HG03520 (cell line): Measurements from ENCODE around the gene TERB1.
"Not testable (repeated sequence)": the region's sequence is repeated elsewhere in the genome, so short reads cannot be mapped to it uniquely, and the experiment has no call there.

Source experiments
- ATAC-seq: cut with Tn5 transposase; IDR thresholded peaks from one replicate; pipeline ENCODE4 v1.9.1; 2021; ENCODE audit warnings: mild to moderate bottlenecking, moderate library complexity; ENCODE audit not compliant: unreplicated experiment

Gene TERB1

DNA sequence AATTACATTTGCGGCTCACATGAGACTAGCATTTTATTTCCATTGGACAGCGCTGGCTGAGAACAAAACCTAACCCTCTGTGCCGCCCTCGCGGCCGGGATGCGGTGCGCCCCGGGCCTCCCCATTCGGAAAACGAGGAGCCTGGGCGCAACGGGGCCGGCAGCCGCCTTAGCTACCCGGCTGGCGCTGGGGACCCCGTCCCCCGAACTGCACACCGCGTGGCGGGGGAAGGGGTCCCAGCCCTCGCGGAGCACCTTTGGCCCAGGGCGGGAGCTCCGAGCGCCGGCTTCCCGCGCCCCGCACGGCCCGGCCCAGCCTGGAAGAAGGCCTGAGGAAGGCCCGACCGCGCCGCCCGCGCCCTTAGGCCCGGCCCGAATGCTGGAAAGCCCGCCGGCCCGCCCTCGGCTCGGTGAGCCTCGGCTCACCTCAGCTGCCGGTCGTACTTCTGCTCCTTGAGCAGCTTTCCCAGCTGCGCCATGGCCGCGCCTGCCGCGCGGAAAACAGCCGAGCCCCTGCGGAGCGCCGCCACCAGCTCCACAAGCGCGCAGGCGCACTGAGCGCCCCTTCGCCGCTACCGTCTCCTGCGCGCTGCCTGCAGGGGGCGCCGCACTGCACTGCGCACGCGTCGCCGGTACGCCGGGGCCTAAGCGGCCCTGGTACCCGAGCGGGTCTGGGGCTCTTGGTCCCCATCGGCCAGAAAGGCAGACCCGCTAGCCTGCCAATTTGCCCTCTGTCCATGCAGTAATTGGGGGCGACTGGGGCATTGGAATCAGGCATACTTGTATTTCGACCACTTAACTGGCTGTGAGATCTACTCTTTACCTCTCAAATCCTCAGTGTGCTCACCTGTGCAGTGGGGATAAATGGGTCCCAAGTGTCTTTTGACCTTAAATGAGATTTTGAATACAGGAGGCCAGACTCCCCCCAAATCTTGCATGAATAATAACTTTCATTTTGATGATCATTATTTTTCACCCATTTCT, 29.3 kb upstream of the TERB1 start, which contains the start of gene NAE1:
NAE1 (minus strand) TSS at position 555 of the 983 bp plus-strand sequence; CDS start at position 478, 77 bp downstream.
- peak; percentile 89 for ATAC-seq

DNA sequence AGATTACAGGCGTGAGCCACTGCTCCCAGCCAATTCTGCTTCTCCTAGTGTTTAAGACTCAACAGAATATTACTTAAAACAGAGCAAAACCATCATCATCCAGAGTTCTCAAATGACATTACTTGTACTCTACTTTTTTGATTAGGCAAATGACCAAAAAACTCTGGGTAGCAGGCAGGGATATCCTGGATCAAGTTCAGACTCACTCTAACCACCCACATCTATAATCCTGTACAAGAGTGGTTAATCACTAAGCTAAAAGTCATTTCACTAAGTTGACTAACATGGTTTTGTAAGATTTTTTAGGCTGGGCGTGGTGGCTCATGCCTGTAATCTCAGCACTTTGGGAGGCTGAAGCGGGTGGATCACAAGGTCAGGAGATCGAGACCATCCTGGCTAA, 22.6 kb upstream of the TERB1 start:
- no peak for ATAC-seq

DNA sequence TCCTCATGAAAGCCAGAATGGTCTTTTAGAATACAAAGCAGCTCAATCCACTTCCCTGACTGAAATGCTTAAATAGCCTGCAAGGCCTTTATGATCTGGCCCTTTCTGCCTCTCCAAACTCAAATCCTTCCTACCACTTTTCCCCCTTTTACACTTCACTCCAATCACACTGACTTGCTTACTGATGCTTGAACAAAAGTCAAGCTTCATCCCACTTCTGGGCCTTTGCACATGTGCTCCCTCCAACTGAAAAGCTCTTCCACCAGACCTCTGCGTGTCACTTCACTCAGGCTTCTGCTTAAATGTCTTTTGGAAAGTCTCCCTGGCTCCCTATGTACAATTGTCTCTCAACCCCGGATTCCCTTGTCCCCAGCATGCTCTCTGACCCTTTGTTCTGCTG, 13.3 kb upstream of the TERB1 start:
- no peak for ATAC-seq

DNA sequence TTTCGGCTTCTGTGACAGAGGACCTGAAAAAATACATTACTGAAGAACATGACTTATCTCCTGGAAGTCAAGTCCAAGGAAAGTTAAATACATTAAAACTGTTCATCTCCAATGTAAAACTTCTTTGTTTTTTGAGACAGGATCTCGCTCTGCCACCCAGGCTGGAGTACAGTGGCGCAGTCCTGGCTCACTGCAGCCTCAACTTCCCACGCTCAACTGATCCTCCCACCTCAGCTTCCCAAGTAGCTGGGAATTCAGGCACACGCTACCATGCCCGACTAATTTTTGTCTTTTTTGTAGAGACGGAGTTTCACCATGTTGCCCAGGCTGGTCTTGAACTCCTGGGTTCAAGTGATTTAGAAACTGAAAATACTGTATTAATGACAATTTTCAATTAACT, 9.7 kb upstream of the TERB1 start:
- no peak for ATAC-seq

DNA sequence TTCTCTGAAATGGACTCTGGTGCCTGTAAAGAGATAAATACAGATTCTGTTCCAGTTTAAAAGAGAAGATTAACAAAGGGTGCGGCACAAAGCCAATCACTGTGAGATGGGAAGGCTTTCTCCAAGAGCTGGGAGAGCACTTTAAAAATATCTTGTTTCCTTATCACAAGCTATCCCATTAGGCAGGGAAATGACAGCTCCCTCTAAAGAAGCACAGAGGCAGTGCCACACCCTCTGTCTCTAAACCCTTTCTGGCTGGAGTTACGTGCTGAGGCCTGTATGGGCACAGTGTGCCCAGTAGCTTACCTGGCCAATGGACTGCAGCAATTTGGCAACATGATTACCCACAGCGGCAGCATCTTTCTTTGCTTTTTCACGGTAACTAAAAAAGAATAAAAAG, 9.0 kb upstream of the TERB1 start:
- no peak for ATAC-seq

DNA sequence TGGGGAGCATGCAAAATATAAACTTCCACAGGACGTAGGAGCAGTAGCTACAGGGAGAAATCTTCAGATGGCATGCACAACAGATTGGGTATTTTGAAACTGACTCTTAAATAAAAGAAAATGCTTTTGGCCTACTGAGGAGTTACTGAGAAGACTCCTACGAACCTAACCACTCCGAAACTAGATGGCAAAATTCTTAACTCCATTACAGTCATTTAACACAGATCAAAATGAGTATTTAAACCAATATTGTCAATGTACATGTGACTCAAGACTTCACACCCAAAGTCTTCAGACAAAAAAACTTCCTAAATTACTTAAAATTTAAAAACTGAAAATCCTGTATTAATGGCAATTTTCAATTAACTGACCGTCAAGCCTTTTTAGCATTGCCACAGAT, 8.4 kb upstream of the TERB1 start:
- no peak for ATAC-seq

DNA sequence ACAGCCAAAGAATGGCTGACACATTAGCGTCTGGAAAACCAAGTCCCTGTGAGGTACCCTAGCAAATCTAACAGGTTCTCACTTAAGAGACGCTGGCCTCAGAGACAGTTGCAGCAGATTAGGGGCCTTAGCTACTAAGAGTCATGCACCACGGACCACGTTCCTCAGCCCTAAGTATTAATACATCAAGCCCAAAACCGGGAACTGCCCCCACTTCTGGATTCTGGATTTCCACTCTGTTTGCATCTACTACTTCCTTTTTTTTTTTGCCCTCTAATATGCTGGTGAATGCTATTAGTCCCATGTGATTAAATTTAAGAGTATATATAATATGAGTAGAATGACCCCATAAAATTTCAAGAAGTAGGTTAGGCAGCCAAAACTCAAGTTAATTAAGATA, 775 bp upstream of the TERB1 start:
- ATAC-seq: no peak

DNA sequence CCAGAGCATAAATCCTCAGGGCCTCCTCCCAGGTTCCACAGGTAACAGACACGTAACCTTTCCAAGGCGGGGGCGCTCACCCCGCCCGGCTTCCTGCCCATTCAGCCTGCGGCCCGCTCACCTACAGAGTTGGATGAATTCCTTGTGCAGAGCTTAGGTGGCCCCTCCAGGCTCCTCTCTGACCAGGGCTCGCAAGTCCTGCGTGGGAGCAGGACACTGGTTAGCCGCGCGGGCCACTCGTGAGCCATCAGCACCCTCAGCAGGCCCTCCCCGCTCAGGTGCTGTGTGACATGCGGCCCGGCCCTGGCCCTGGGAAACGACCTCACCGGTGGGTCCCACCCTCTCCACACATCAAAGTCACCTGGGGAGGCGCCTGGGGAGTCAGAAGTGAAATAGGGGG, 528 bp downstream of the TERB1 start:
- ATAC-seq: no peak

DNA sequence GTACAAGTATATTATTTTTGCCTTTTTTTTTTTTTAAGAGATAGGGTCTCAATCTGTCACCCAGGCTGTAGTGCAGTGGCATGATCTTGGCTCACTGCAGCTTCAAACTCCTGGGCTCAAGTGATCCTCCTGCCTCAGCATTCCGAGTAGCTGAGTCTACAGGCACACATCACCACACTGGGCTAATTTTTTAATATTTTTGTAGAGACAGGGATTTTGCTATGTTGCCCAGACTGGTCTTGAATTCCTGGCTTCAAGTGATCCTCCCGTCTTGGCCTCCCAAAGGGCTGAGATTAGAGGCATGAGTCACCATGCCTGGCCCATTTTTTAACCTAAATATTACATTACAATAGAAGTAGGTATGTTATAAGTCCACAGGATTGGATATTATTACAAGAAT, 3.2 kb downstream of the TERB1 start:
- no peak for ATAC-seq

DNA sequence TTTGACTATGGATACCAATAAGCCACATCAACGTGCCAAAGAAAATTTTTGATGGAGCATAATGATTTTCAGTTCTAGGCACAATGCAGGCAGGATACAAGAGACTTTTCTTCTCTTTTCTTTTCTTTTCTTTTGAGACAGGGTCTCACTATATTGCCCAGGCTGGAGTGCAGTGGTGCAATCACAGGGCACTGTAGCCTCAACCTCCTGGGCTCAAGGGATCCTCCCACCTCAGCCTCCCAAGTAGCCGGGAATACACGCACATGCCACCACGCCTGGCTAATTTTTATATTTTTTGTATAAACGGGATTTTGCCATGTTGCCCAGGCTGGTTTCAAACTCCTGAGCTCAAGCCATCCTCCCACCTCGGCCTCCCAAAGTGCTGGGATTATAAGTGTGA, 7.4 kb downstream of the TERB1 start:
- ATAC-seq: not testable (repeated sequence)

DNA sequence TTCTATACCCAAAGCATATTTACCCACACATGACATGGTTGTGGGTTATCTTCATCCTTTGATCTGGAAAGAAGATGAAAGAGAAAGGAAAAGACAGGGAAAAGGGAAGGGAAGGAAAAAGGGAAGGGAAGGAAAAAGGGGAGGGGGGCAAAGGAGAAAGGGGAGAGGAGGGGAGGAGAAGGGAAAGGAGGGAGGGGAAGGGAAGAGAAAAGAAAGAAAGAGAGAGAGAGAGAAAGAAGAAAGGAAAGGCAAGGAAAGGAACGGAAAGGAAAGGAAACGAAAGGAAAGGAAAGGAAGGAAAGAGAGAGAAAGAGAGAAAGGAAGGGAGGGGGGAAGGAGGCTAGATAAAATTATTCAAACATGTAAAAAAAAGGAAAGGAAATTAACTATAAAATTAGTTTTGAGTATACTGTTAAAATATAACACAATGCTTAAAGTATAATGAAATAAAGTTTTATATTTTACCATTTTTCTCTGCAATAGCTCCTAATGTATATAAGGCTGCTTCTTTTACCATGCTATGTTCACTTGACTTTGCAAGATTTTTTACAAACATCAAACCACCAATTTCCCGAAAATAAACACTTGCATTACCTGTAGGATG, 11.2 kb downstream of the TERB1 start:
- no peak for ATAC-seq

DNA sequence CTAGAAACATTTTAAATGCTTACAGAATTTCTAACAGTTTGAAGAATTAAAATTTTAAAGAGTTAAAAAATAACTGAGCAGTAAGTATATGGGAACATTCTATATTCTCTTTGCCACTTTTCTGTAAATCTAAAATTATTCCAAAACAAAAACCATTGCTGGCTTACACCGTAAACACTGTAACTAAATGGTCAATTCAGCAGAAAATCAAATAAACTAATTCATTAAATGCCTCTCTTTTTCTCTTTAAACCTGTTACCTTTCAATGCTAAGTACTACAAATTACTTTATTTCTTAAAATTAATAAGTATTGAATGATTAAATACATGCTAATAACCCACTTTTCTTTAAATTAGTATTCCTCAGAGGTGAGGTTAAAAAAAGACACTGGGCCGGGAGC, 14.0 kb downstream of the TERB1 start:
- no peak for ATAC-seq

DNA sequence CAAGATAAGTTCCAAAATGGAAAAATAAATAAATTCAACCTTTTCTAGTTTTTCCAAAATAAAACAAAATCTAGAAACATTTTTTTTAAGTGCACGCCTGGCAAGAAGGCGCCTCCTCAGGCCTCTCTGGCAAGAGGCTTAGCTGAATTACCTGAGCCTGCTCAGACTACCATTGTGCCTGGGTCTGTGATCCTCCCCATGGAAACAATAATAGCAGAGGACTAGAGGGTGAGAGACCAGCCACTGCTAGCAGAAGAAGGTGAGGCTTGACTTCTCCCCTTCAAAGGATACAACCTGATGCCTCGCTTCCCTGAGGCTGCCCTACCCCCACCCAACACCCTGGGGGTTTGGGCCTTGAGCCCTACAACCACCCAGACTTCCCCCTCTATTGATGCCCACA, 14.8 kb downstream of the TERB1 start:
- ATAC-seq: no peak

DNA sequence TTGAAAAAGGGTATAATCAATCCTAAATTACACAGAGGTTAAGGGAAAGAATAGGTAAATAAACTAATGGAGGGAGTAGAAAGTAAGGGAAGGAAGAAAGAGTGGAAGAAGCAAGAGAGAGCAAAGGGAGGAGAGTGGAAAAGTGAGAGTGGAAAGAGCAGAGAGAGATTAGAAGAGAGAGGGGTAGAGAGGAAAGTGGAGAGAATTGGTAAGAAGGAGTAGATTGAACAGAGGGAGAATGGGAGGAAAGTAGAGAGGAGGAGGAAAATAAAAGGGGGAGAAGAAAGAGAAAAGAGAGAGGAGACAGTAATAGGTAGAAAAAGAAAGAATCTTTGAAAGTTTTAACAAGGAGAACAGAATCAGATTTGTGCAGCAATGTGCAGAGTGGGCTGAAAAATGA, 24.9 kb downstream of the TERB1 start:
- no peak for ATAC-seq

DNA sequence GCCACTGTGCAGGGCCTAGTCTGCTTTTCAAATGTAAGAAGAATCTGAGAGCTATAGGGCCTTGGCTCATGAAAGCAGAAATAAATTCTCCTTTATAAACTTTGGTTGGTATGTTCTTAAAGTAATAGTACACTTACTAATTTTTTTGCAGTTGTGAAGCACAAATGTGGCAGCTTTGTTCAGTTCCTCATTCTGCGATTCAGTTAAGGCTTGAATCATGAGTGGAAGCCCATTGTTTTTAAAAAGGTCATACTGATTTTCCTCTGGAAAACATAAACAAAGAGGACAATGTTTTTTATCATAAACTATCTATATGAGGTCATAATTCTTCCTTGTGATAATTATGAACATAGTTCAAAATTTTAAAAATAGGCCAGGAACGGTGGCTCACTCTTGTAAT, 26.4 kb downstream of the TERB1 start:
- ATAC-seq: no peak

DNA sequence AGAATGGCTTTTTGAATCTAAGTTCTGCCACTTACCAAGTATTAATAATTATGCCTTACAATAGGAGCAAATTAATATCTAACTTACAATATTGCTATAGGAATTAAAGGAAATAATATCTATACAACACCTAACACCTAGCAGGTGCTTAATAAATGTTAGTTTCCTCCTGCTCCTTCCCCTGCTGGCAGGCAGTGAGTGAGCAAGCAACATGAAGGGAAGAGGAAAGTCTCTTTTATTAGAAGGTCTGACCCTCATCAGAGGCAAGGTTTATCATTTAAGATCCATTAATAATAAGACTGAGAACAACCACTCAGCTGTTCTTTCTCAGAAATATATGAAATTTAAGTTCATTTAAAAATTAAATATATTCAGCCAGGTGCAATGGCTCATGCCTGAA, 43.3 kb downstream of the TERB1 start:
- no peak for ATAC-seq

DNA sequence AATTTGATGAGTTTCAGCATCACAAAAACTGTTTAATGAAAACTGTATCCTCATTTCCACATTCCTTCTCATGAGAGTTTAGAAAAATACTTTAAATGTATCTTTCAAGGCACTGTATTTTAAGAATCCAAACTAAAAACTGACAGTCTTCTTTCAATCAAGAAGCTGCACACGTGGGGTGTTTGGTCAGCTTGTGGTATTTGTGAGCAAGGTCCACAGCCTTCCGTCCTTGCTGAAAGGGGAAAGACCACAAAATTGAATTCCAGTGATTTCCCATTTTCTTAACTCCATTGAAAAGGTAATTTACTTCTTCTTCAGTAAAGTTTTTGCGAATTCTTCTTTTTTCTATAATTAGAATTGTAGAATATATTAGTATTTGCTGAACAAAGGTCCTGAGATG, 46.6 kb downstream of the TERB1 start:
- no peak for ATAC-seq

DNA sequence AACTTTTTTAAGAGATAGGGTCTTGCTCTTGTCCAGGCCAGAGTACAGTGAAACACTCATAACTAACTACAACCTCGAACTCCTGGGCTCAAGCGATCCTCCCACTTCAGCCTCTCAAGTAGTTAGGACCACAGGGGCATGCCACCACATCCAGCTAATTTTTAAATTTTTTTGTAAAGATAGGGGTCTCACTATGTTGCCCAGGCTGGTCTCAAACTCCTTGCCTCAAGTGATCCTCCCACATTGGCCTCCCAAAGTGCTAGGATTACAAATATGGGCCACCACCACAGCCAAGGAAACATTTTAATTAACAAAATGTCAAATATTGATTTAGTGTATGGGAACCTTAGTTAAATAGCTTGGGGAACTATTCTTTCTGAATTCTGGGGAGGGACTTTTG, 47.2 kb downstream of the TERB1 start:
- no peak for ATAC-seq

DNA sequence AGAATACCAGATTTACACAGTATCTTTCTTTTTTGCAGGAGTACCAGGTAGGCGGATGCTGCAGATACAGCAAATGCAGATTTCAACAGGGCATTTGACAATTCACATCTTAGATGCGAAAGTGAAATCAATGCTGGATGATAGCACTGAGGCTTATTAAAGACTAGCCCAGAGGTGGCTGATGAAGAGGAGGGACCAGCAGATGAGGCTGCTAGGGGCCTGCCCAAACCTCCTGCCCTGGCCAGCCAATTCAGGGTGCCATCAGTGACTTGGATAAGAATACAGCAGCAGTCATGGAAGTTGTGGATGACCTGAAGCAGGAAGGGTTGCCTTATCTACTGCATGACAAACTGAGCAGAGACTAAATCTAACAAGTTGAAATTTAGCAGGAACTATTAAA, 48.4 kb downstream of the TERB1 start:
- ATAC-seq: no peak

DNA sequence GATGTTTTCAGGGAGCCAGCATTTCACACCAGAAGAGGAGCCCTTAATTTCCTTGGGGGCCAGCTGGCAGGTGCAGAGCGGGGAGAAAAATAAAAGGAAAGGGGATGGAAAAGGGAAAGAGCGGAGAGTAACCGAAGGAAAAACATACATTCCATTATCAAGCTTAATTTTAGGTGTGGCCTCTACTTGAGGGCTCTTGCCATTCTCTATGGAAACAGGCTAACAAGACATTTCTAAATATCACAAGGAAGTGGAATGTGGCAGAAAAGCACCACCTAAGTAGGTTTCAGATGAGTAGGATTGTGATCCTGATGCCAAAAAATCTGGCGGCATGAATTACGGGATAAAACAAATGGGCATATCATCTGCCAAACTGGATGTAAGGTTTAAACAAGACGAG, 49.0 kb downstream of the TERB1 start:
- no peak for ATAC-seq

DNA sequence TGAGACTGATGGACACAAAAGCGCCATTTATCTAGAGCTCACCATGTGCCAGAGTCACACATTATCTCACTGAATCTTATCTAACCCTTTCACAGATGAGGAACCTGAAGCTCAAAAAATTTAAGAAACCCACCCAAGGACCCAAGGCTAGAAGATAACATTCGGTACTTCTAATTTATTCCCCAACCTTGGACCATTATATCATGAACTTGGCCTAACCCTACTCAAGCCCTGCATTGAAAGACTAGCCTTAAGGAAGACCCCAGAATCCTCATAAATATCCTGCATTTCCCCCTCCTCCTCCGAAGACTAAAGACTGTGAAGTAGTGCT, 49.4 kb downstream of the TERB1 start:
- ATAC-seq: no peak

DNA sequence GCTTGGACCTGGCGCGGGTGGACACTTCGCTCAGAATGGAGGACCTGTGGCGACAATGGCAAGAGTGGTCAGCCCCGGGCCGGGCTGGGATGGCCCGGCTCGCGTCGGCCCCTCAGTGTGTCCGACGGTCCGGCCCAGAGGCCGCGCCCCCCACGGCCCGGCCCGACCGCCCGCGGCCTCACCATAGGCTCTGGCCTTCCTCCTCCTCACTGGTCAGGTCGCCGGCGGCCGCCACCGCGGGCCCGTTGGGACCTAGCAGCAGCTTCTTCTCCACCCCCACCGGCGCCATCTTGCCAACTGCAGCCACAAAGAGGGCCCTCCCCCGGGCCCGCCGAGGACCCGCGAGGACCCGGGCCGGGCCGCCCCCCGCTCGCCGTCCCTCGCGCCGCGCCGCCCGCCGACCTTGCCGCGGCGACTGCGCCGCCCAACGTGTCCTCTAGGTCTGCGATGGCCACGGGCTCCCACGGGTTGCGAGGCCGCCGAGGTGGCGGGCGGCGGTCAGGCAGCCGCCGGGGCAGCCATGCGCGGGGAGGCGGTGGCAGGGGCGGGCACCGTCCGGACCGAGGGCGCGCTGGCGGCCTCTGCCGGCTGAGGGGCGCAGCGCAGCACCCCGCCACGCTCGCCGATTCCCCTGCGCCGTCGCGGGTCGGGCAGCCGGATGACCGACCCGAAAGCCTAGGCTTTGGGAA, 49.9 kb downstream of the TERB1 start, which contains the start of gene DYNC1LI2:
DYNC1LI2 (minus strand) TSS at position 307 of the 689 bp plus-strand sequence; CDS start at position 289, 18 bp downstream.
- peak; percentile 81 for ATAC-seq
